NB4 (cell line): ENCODE results near the gene HBS1L.

Experiments
- DNase-seq: peaks from one replicate; pipeline ENCODE4 v3.0.0; 2010; ENCODE audit warnings: low read depth
- H3K4me3 ChIP-seq: one replicate; pipeline ENCODE4 v1.5.1; 2011; ENCODE audit warnings: mild to moderate bottlenecking, low read depth, low read length, moderate library complexity
- MYC ChIP-seq: IDR thresholded peaks from 2 replicates; pipeline ENCODE4 v1.6.1; 2011; ENCODE audit warnings: low read depth, low read length
- POLR2A ChIP-seq: IDR thresholded peaks from 2 replicates; pipeline ENCODE4 v1.6.1; 2011; ENCODE audit warnings: mild to moderate bottlenecking; ENCODE audit not compliant: insufficient read length; ENCODE audit errors: extremely low read depth
- TF ChIP-seq, protein P1 (sequence below): IDR thresholded peaks from one replicate; pipeline ENCODE4 v1.5.1; 2012; ENCODE audit warnings: low read depth, low read length
- TF ChIP-seq, protein P2 (sequence below): IDR thresholded peaks from 2 replicates; pipeline ENCODE4 v1.6.1; 2011; ENCODE audit warnings: low read depth, low read length

HBS1L gene

DNA sequence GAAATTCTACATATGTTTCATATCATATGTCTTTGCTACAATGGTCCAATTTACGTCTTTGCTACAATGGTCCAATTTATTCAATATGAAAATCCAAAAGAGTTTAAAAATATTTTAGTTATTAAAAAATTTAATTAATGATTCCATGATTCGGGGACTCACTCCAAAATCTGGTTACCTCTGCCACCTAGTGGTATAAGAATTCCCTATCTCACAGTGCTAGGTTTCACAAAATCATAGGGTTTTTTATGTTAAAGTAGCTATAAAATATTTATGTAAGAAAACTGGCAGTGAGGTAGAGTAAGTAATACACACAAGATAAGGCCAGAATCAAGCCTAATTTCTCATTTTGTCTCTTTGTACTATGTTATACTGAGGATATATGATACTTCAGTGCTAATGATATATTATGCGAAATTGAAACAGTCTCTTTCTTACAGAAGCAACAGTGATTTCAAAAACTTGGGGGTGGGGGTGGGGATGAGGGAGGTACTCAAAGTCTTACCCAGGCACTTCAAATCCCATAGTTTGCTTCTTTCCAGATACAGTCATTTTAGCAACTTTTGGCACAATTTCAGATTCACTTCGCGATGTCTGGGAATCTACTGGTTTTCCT is 52.3 kb downstream of the HBS1L start:
- DNase-seq: peak; percentile 26
- H3K4me3 ChIP-seq: no peak overlapping the region
- TF ChIP-seq, protein P1, sequence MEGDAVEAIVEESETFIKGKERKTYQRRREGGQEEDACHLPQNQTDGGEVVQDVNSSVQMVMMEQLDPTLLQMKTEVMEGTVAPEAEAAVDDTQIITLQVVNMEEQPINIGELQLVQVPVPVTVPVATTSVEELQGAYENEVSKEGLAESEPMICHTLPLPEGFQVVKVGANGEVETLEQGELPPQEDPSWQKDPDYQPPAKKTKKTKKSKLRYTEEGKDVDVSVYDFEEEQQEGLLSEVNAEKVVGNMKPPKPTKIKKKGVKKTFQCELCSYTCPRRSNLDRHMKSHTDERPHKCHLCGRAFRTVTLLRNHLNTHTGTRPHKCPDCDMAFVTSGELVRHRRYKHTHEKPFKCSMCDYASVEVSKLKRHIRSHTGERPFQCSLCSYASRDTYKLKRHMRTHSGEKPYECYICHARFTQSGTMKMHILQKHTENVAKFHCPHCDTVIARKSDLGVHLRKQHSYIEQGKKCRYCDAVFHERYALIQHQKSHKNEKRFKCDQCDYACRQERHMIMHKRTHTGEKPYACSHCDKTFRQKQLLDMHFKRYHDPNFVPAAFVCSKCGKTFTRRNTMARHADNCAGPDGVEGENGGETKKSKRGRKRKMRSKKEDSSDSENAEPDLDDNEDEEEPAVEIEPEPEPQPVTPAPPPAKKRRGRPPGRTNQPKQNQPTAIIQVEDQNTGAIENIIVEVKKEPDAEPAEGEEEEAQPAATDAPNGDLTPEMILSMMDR: peak; percentile 57
- TF ChIP-seq, protein P2, sequence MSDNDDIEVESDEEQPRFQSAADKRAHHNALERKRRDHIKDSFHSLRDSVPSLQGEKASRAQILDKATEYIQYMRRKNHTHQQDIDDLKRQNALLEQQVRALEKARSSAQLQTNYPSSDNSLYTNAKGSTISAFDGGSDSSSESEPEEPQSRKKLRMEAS: no peak

DNA sequence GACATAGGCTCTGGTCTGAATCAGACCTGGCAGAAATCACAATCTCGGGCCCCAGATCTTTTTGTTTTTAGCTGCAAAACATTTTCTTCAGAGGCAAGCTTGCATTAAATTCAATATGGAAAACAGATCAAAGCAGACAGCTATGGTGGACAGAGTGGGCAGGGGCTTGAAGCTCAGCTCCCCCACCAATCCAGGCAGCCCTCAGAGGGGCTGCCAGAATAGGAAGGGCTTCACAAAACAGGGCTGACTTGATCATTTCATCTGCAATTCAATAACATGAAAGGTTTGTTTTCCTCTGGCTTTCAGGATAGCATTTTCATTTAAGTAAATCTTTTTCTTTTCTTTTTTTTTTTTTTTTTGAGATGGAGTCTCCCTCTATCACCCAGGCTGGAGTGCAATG is 55.5 kb downstream of the HBS1L start:
- DNase-seq: no peak
- TF ChIP-seq POLR2A: no peak
- TF ChIP-seq, protein P1: no peak
- no peak for TF ChIP-seq MYC
- TF ChIP-seq, protein P2: no peak
- no peak overlapping the region for H3K4me3 ChIP-seq

DNA sequence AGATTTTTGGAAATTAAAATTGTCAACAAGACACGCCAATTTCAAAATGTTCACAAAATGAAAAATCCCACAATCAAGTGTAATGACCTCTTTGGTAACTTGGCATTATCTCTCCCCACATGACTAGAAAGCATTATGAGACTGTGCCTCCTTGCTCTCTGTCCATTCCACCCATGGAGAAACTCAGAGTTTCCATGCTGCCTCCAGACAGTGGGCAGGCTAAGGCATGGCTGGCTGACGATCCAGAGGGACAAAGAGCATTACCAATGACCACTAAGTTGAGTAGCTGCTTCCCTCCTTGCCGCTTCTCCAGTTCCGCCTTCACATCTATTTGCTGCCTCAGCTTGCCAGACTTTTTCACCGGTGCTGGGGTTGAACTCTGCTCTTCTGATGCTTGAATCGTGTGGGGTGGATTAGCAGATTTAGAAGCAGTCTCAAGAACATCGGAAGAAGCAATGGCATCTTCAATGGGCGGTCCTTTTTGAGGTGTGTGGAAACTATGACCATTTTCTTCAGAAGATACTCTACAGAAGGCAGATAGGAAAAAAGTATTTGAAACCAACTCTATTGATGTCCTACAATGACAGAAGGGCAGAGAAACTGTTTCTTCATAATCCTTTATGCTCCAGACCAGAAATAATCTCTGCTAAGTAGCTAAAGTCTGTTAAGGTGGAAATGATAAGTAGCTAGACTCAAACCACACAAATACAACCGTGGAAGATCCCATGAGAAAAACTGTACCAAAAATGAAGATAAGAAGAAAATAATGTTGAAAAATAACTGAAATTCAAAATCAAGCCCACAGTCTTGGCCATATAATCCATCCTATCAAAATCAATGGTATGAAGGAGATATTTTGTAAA is 57.3 kb downstream of the HBS1L start:
- TF ChIP-seq, protein P2: no peak
- TF ChIP-seq POLR2A (no peak), MYC (no peak)
- TF ChIP-seq, protein P1: no peak
- no peak for DNase-seq
- H3K4me3 ChIP-seq: no peak overlapping the region

DNA sequence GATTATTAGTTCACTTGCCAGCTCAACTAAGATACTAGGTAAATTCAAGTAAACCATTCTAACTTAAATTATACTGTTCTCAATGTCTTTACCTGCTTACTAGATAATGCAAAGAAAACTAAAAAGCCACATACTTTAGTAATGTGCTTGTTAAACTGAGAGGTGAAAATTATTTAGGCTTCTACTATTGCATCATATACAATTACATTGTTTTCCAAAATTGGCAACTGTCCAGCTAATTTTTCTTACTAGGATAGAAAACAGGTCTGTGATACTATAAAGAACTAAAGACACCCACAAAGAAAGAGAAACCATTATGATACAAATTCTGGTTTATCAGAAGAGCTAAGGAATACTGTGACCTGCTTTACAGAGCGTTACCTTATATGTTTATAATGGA is 59.1 kb downstream of the HBS1L start:
- TF ChIP-seq MYC (no peak), POLR2A (no peak)
- TF ChIP-seq, protein P1: no peak
- TF ChIP-seq, protein P2: no peak
- no peak overlapping the region for H3K4me3 ChIP-seq

DNA sequence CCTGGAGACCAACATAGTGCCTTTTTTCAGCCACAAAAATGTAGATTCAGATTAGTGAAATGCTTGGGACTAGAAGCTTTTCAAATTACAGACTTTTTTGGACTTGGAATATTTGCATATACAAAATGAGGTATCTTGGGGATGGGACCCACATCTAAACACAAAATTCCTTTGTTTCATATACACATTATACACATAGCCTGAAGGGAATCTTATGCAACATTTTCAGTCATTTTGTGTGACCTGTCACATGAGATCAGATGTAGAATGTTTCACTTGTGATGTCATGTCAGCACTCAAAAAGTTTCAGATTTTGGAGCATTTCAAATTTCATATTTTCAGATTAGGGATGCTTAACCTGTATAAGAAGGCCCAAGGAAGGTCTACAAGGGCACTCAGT is 60.2 kb downstream of the HBS1L start:
- TF ChIP-seq, protein P1: no peak
- TF ChIP-seq POLR2A: no peak
- TF ChIP-seq, protein P2: no peak
- TF ChIP-seq MYC: no peak
- DNase-seq: no peak
- H3K4me3 ChIP-seq: no peak overlapping the region

More for the DNA sequence above, 59.1 kb downstream of the HBS1L start:
- DNase-seq: no peak
